ENCODE measurements around the gene ABTB2. TPM values are rescaled to one million over a fixed set of nuclear protein-coding genes. Genes with fewer than 3 reads are reported as not detected.

Gene ABTB2
- total and polyA plus RNA-seq, 7 donors = 4.5 to 24.7 (median 18.5) TPM

DNA sequence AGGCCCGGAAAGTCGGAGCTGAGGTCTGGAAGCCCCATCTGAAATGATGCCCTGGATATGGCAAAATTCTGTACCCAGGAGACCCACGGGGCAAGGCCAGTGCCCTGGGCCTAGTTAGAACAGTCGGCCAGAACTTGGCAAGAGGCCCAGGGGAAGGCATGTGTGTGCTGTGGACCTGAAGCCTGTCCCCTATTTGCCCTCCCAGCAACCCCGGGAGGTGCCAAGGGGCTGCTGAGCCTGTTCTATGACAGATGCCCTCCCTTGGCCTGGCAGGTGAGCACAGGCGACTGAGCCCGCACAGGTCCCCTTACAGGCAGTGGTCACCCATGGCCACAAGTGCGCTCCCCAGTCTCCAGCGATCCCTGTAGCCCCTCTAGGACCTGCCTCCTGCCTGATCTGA lies 200.6 kb downstream of the ABTB2 start:
- TF ChIP-seq, protein P1, sequence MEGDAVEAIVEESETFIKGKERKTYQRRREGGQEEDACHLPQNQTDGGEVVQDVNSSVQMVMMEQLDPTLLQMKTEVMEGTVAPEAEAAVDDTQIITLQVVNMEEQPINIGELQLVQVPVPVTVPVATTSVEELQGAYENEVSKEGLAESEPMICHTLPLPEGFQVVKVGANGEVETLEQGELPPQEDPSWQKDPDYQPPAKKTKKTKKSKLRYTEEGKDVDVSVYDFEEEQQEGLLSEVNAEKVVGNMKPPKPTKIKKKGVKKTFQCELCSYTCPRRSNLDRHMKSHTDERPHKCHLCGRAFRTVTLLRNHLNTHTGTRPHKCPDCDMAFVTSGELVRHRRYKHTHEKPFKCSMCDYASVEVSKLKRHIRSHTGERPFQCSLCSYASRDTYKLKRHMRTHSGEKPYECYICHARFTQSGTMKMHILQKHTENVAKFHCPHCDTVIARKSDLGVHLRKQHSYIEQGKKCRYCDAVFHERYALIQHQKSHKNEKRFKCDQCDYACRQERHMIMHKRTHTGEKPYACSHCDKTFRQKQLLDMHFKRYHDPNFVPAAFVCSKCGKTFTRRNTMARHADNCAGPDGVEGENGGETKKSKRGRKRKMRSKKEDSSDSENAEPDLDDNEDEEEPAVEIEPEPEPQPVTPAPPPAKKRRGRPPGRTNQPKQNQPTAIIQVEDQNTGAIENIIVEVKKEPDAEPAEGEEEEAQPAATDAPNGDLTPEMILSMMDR (IDR thresholded peaks at IDR 0.05) = no peak
- WGBS, 3 donors = 64 to 78% (median 64%) methylated on average over 9 of the region's 9 CpGs
- DNase-seq = peak in 1 of 2 donors; percentile 61
- intact Hi-C loops (cut with DNase I) = loop anchor here in 1 of 2 donors (10.0 kb wide), 2 partner anchors 312 to 1658 kb away; no protein-coding TSS in a partner anchor
- no peak overlapping the region for H3K4me3 ChIP-seq
- H3K9me3 ChIP-seq = no peaks in the 10 kb centered on the region
- ATAC-seq = peak in 2 of 4 donors; percentile 9 to 26
- H3K27me3 ChIP-seq (ENCODE audit: insufficient read depth in 3 of 3, low read length in 2 of 3) = no peaks in the 10 kb centered on the region
- H3K4me1 ChIP-seq = no peaks in the 10 kb centered on the region
- H3K36me3 ChIP-seq (ENCODE audit: insufficient read depth in 1 of 2, low read depth in 1 of 2) = peaks cover 2 to 72% of the 10 kb centered on the region in 2 donors
- H3K27ac ChIP-seq = no peak overlapping the region

DNA sequence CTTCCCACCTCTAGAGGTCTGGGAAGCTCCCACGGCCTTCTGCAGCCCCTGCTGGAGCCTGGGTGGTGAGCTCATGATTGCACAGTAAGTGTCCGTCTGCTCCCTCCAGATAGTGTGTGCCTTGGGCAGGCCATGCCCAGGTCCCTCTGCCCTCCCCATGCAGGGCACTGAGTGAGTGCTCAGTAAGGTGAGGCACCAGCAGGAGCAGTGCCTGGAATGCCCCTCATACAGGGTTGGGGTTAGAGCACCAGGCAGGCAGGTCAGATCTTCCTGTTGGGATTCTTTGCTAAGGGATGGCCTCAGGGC lies 202.1 kb downstream of the ABTB2 start:
- 67 to 86% (median 72%) methylated on average over 1 to 2 of the region's 2 CpGs for WGBS, 3 donors
- DNase-seq (no peak), ATAC-seq (no peak)
- Histone ChIP-seq H3K9me3 (no peaks in the 10 kb centered on the region), H3K27me3 (ENCODE audit: insufficient read depth in 3 of 3, low read length in 2 of 3) (no peaks in the 10 kb centered on the region), H3K36me3 (ENCODE audit: insufficient read depth in 1 of 2, low read depth in 1 of 2) (peaks cover 6 to 72% of the 10 kb centered on the region in 2 donors), H3K4me1 (no peaks in the 10 kb centered on the region), H3K27ac (no peak overlapping the region), H3K4me3 (no peak overlapping the region)
- intact Hi-C loops (cut with DNase I) = loop anchor here in 1 of 2 donors (10.0 kb wide), 2 partner anchors 311 to 1659 kb away; no protein-coding TSS in a partner anchor
- TF ChIP-seq, protein P1 (IDR thresholded peaks at IDR 0.05) = no peak

DNA sequence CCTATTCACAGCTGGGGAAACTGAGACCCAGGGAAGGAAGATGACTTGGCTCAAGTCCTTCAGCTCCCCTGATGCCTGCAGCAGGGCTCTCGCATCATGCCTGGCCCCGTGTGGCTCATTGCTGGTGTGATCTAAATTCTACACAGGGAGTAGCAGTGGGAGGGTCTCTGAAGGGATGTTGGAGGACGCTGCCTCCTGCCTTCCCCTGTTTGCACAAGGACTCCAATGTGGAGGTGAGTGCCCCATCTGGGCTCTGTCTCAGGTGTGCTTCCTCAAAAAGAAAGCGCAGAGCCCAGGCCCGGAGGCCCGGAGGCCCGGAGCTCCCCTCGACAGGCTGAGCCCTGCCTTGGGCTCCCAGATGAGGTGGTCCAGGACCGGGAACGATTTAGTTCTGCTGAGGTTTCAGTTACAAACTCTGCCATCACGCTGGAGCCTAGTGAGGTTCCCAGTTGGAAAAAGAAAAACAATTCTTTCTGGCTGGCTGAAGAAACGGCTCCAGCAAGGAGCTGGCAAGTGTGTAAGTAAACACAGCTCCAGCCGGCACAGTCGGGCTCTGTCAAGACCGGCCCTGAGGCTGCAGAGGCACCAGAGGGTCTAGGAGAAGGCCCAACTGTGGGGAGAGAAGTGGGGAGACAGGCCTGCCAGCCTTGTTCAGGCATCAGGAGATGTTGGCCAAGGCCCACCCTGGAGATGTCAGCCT lies 202.6 kb downstream of the ABTB2 start:
- peaks cover 6 to 75% of the 10 kb centered on the region in 2 donors for H3K36me3 ChIP-seq (ENCODE audit: insufficient read depth in 1 of 2, low read depth in 1 of 2)
- ATAC-seq = no peak
- no peak for DNase-seq

DNA sequence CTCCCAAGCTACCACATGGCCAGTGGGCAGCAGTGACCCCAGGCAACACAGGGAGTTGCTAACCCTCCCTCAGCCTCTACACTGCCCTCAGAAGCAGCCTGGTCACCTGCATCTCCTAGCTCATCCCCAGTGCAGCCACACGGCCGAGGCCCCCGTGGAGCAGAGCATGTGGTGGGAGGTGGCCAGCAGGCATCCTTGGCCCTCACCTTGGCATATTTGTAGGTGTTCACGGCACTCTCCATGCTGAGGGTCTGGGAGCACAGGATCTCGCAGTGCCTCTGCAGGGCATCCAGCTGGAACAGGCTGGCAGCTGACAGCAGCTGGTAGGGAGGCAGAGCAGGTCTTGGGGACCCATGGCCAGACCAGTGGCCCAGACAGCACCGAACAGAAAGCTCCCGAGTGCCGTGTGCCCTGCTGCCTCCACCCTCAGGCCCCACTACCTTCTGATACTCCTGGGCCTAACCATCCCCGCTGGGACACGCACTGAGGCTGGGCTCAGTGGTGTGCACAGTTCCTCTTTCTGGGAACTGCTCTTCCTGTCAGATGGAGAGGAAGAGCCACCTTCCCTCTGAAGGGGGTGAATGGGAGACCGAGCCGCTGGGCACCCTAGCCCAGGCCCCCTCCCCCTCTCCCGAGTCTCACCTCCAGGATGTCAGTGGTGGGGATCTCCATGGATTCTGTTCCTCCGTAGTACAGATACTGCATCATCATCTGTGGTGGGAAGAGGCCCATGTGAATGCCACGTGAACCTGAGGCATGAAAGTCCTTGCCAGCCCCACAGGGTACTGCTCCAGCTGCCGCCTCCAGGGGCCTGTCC lies 203.5 kb downstream of the ABTB2 start:
- DNase-seq = peak in 1 of 2 donors; percentile 34
- Histone ChIP-seq H3K4me3 (no peak overlapping the region), H3K4me1 (no peaks in the 10 kb centered on the region), H3K36me3 (ENCODE audit: insufficient read depth in 1 of 2, low read depth in 1 of 2) (peaks cover 6 to 75% of the 10 kb centered on the region in 2 donors), H3K9me3 (no peaks in the 10 kb centered on the region), H3K27me3 (ENCODE audit: insufficient read depth in 3 of 3, low read length in 2 of 3) (no peaks in the 10 kb centered on the region), H3K27ac (no peak overlapping the region)
- WGBS, 3 donors = 69 to 75% (median 69%) methylated on average over 16 of the region's 16 CpGs
- peak in 2 of 4 donors; percentile 11 to 29 for ATAC-seq
- intact Hi-C loops (cut with DNase I) = loop anchor here in 1 of 2 donors (10.0 kb wide), 2 partner anchors 309 to 1661 kb away; no protein-coding TSS in a partner anchor
- TF ChIP-seq, protein P1 (IDR thresholded peaks at IDR 0.05) = no peak

More for the DNA sequence above, 202.6 kb downstream of the ABTB2 start:
- Histone ChIP-seq H3K9me3 (no peaks in the 10 kb centered on the region), H3K27ac (no peak overlapping the region), H3K4me3 (no peak overlapping the region), H3K27me3 (ENCODE audit: insufficient read depth in 3 of 3, low read length in 2 of 3) (no peaks in the 10 kb centered on the region), H3K4me1 (no peaks in the 10 kb centered on the region)
- WGBS, 3 donors = 66 to 82% (median 68%) methylated on average over 15 of the region's 15 CpGs
- TF ChIP-seq, protein P1 (IDR thresholded peaks at IDR 0.05) = no peak
- intact Hi-C loops (cut with DNase I) = loop anchor here in 1 of 2 donors (10.0 kb wide), 2 partner anchors 310 to 1660 kb away; no protein-coding TSS in a partner anchor

Measured in psoas muscle (tissue), 8 donors.